ENCODE data around the gene DMXL1.

DMXL1 gene

GRCh38 chr5:119070828-119071560, at the start of gene DMXL1:
TSS of gene DMXL1 (plus strand) at chr5:119071087. CDS start at chr5:119071570, 483 bp downstream.
- no peak for TF ChIP-seq JUND (IDR thresholded peaks at IDR 0.05; ENCODE audit: low read depth)
- in situ Hi-C loops (cut with HindIII; ENCODE audit: low pct_unique_long_range_greater_than_20kb, low sequenced_read_pairs), result no loop called here

GRCh38 chr5:119021149-119021732, 49.6 kb upstream of the DMXL1 start:
- in situ Hi-C loops (cut with HindIII; ENCODE audit: low pct_unique_long_range_greater_than_20kb, low sequenced_read_pairs), result no loop called here
- no peak for TF ChIP-seq JUND (IDR thresholded peaks at IDR 0.05; ENCODE audit: low read depth)
- peak in 1 of 2 experiments; percentile 13 for DNase-seq (ENCODE audit: low read depth in 1 of 2, low spot score in 1 of 2)

More at GRCh38 chr5:119070828-119071560, at the start of gene DMXL1:
- DNase-seq (ENCODE audit: low read depth in 1 of 2, low spot score in 1 of 2), result peak; percentile 54 to 99

- in situ Hi-C loops (cut with HindIII; ENCODE audit: low pct_unique_long_range_greater_than_20kb, low sequenced_read_pairs), result no loop called here
- peak; percentile 27 to 58 for DNase-seq (ENCODE audit: low read depth in 1 of 2, low spot score in 1 of 2)
- no peak for TF ChIP-seq JUND (IDR thresholded peaks at IDR 0.05; ENCODE audit: low read depth)
These were observed 48.7 kb upstream of the DMXL1 start for GRCh38 chr5:119022017-119022745.

- in situ Hi-C loops (cut with HindIII; ENCODE audit: low pct_unique_long_range_greater_than_20kb, low sequenced_read_pairs), result no loop called here
- no peak for DNase-seq (ENCODE audit: low read depth in 1 of 2, low spot score in 1 of 2)
- no peak for TF ChIP-seq JUND (IDR thresholded peaks at IDR 0.05; ENCODE audit: low read depth)
These were observed 48.1 kb upstream of the DMXL1 start for GRCh38 chr5:119022773-119023172.

GRCh38 chr5:119028575-119028974, 42.3 kb upstream of the DMXL1 start:
- in situ Hi-C loops (cut with HindIII; ENCODE audit: low pct_unique_long_range_greater_than_20kb, low sequenced_read_pairs), result no loop called here
- no peak for TF ChIP-seq JUND (IDR thresholded peaks at IDR 0.05; ENCODE audit: low read depth)
- DNase-seq (ENCODE audit: low read depth in 1 of 2, low spot score in 1 of 2), result no peak

- no peak for TF ChIP-seq JUND (IDR thresholded peaks at IDR 0.05; ENCODE audit: low read depth)
- in situ Hi-C loops (cut with HindIII; ENCODE audit: low pct_unique_long_range_greater_than_20kb, low sequenced_read_pairs), result no loop called here
- DNase-seq (ENCODE audit: low read depth in 1 of 2, low spot score in 1 of 2), result no peak
These were observed 39.6 kb upstream of the DMXL1 start for GRCh38 chr5:119031011-119031886.

GRCh38 chr5:119031905-119032304, 39.0 kb upstream of the DMXL1 start:
- in situ Hi-C loops (cut with HindIII; ENCODE audit: low pct_unique_long_range_greater_than_20kb, low sequenced_read_pairs), result no loop called here
- DNase-seq (ENCODE audit: low read depth in 1 of 2, low spot score in 1 of 2), result no peak
- TF ChIP-seq JUND (IDR thresholded peaks at IDR 0.05; ENCODE audit: low read depth), result no peak

GRCh38 chr5:119032656-119033055, 38.2 kb upstream of the DMXL1 start:
- DNase-seq (ENCODE audit: low read depth in 1 of 2, low spot score in 1 of 2), result no peak
- TF ChIP-seq JUND (IDR thresholded peaks at IDR 0.05; ENCODE audit: low read depth), result no peak
- in situ Hi-C loops (cut with HindIII; ENCODE audit: low pct_unique_long_range_greater_than_20kb, low sequenced_read_pairs), result no loop called here

GRCh38 chr5:119033135-119033534, 37.8 kb upstream of the DMXL1 start:
- no peak for DNase-seq (ENCODE audit: low read depth in 1 of 2, low spot score in 1 of 2)
- no peak for TF ChIP-seq JUND (IDR thresholded peaks at IDR 0.05; ENCODE audit: low read depth)
- in situ Hi-C loops (cut with HindIII; ENCODE audit: low pct_unique_long_range_greater_than_20kb, low sequenced_read_pairs), result no loop called here

- DNase-seq (ENCODE audit: low read depth in 1 of 2, low spot score in 1 of 2), result no peak
- no peak for TF ChIP-seq JUND (IDR thresholded peaks at IDR 0.05; ENCODE audit: low read depth)
- in situ Hi-C loops (cut with HindIII; ENCODE audit: low pct_unique_long_range_greater_than_20kb, low sequenced_read_pairs), result no loop called here
These were observed 34.7 kb upstream of the DMXL1 start for GRCh38 chr5:119036101-119036762.

- DNase-seq (ENCODE audit: low read depth in 1 of 2, low spot score in 1 of 2), result peak in 1 of 2 experiments; percentile 8
- in situ Hi-C loops (cut with HindIII; ENCODE audit: low pct_unique_long_range_greater_than_20kb, low sequenced_read_pairs), result no loop called here
These were observed 33.2 kb upstream of the DMXL1 start for GRCh38 chr5:119037496-119038215.

More at GRCh38 chr5:119037496-119038215, 33.2 kb upstream of the DMXL1 start:
- TF ChIP-seq JUND (IDR thresholded peaks at IDR 0.05; ENCODE audit: low read depth), result no peak

Data from T47D (cell line).